Measurements from ENCODE around the gene RETN. TPM values are rescaled to one million over a fixed set of nuclear protein-coding genes. Genes with fewer than 3 reads are reported as not detected.

The RETN gene
- total RNA-seq, 3 donors from 2014 or later (not counting 1 experiment from before 2014, with no cell fraction given), result 3.8 TPM; not detected in 2

GRCh38 chr19:7654401-7654800, 14.4 kb upstream of the RETN start:
- no peak overlapping the region for H3K27ac Mint-ChIP-seq
- no peaks in the 10 kb centered on the region for H3K36me3 ChIP-seq (ENCODE audit: control insufficient read depth, insufficient read depth, low read length)
- intact Hi-C loops (cut with micrococcal nuclease), result no loop called here
- 89% methylated on average over 6 of the region's 8 CpGs for WGBS (ENCODE audit: insufficient coverage)
- no peaks in the 10 kb centered on the region for H3K9me3 ChIP-seq (ENCODE audit: control insufficient read depth, insufficient read depth, low read length)
- DNase-seq (no peak), ATAC-seq (no peak)
- H3K4me1 ChIP-seq (ENCODE audit: control insufficient read depth, insufficient read depth, low read length), result peaks cover 25% of the 10 kb centered on the region
- H3K27me3 Mint-ChIP-seq (ENCODE audit: low read depth in 2 of 2), result no peaks in the 10 kb centered on the region
- no peaks in the 10 kb centered on the region for H3K9me3 Mint-ChIP-seq
- no peaks in the 10 kb centered on the region for H3K36me3 Mint-ChIP-seq
- H3K4me3 Mint-ChIP-seq, result no peak overlapping the region
- no peaks in the 10 kb centered on the region for H3K27me3 ChIP-seq (ENCODE audit: control insufficient read depth, insufficient read depth, low read length)
- TF ChIP-seq CTCF (IDR thresholded peaks at IDR 0.05), result no peak
- H3K4me1 Mint-ChIP-seq, result peaks cover 5 to 10% of the 10 kb centered on the region in 2 donors
- no peak overlapping the region for H3K4me3 ChIP-seq (ENCODE audit: low read length)
- no peak overlapping the region for H3K27ac ChIP-seq (ENCODE audit: low read length)

GRCh38 chr19:7655581-7655980, 13.3 kb upstream of the RETN start:
- Mint-ChIP-seq H3K27ac (peak overlapping the region in 1 of 2 donors; percentile 72), H3K27me3 (ENCODE audit: low read depth in 2 of 2) (no peaks in the 10 kb centered on the region), H3K36me3 (no peaks in the 10 kb centered on the region), H3K4me3 (no peak overlapping the region), H3K4me1 (peaks cover 5 to 10% of the 10 kb centered on the region in 2 donors), H3K9me3 (no peaks in the 10 kb centered on the region)
- Histone ChIP-seq H3K27ac (ENCODE audit: low read length) (no peak overlapping the region), H3K36me3 (ENCODE audit: control insufficient read depth, insufficient read depth, low read length) (no peaks in the 10 kb centered on the region), H3K9me3 (ENCODE audit: control insufficient read depth, insufficient read depth, low read length) (no peaks in the 10 kb centered on the region), H3K4me1 (ENCODE audit: control insufficient read depth, insufficient read depth, low read length) (peaks cover 25% of the 10 kb centered on the region), H3K4me3 (ENCODE audit: low read length) (no peak overlapping the region), H3K27me3 (ENCODE audit: control insufficient read depth, insufficient read depth, low read length) (no peaks in the 10 kb centered on the region)
- no peak for TF ChIP-seq CTCF (IDR thresholded peaks at IDR 0.05)
- ATAC-seq (no peak), DNase-seq (no peak)
- intact Hi-C loops (cut with micrococcal nuclease), result no loop called here
- 68% methylated on average over 8 of the region's 8 CpGs for WGBS (ENCODE audit: insufficient coverage)

GRCh38 chr19:7657131-7657751, 11.6 kb upstream of the RETN start:
- TF ChIP-seq CTCF (IDR thresholded peaks at IDR 0.05), result no peak
- Histone ChIP-seq H3K4me3 (ENCODE audit: low read length) (no peak overlapping the region), H3K27ac (ENCODE audit: low read length) (peak overlapping the region; percentile 34), H3K4me1 (ENCODE audit: control insufficient read depth, insufficient read depth, low read length) (peaks cover 19% of the 10 kb centered on the region), H3K27me3 (ENCODE audit: control insufficient read depth, insufficient read depth, low read length) (no peaks in the 10 kb centered on the region), H3K9me3 (ENCODE audit: control insufficient read depth, insufficient read depth, low read length) (no peaks in the 10 kb centered on the region), H3K36me3 (ENCODE audit: control insufficient read depth, insufficient read depth, low read length) (no peaks in the 10 kb centered on the region)
- peak in 1 of 2 donors; percentile 41 for DNase-seq
- Mint-ChIP-seq H3K36me3 (no peaks in the 10 kb centered on the region), H3K9me3 (no peaks in the 10 kb centered on the region), H3K4me1 (peaks cover 3 to 8% of the 10 kb centered on the region in 2 donors), H3K27me3 (ENCODE audit: low read depth in 2 of 2) (no peaks in the 10 kb centered on the region), H3K4me3 (no peak overlapping the region), H3K27ac (no peak overlapping the region)
- intact Hi-C loops (cut with micrococcal nuclease), result no loop called here
- peak; percentile 44 to 51 (median 49) for ATAC-seq
- WGBS (ENCODE audit: insufficient coverage), result 46% methylated on average over 12 of the region's 14 CpGs

GRCh38 chr19:7658219-7658686, 10.6 kb upstream of the RETN start:
- 29% methylated on average over 9 of the region's 9 CpGs for WGBS (ENCODE audit: insufficient coverage)
- Mint-ChIP-seq H3K9me3 (no peaks in the 10 kb centered on the region), H3K4me1 (no peaks in the 10 kb centered on the region), H3K36me3 (no peaks in the 10 kb centered on the region), H3K27me3 (ENCODE audit: low read depth in 2 of 2) (no peaks in the 10 kb centered on the region), H3K4me3 (no peak overlapping the region), H3K27ac (no peak overlapping the region)
- Histone ChIP-seq H3K4me3 (ENCODE audit: low read length) (no peak overlapping the region), H3K27me3 (ENCODE audit: control insufficient read depth, insufficient read depth, low read length) (no peaks in the 10 kb centered on the region), H3K36me3 (ENCODE audit: control insufficient read depth, insufficient read depth, low read length) (no peaks in the 10 kb centered on the region), H3K27ac (ENCODE audit: low read length) (peak overlapping the region; percentile 24), H3K9me3 (ENCODE audit: control insufficient read depth, insufficient read depth, low read length) (no peaks in the 10 kb centered on the region), H3K4me1 (ENCODE audit: control insufficient read depth, insufficient read depth, low read length) (peaks cover 15% of the 10 kb centered on the region)
- intact Hi-C loops (cut with micrococcal nuclease), result no loop called here
- peak in 1 of 2 donors; percentile 75 for DNase-seq
- ATAC-seq, result peak in 2 of 3 donors; percentile 42 to 54
- TF ChIP-seq CTCF (IDR thresholded peaks at IDR 0.05), result no peak
